ENCODE results near the gene DOK6. TPM values are rescaled to one million over a fixed set of nuclear protein-coding genes. Genes with fewer than 3 reads are reported as not detected.
A peak's percentile ranks its signal among the peaks of the same experiment; 100 is the strongest.

DOK6 gene
- total RNA-seq (not detected in 2 replicates), polyA plus RNA-seq (under 0.01 TPM in 1 of 2 replicates, not detected in the other), polyA minus RNA-seq (not detected in 2 replicates), Bru-seq, nascent RNA (percentile 8 among the genes with signal in this experiment), BruChase-seq, experiment 1, labeled RNA remaining after a 6-hour chase (percentile 10 among the genes with signal in this experiment), BruChase-seq, experiment 2, labeled RNA remaining after a 2-hour chase (percentile 14 among the genes with signal in this experiment)
- under 0.01 TPM in 1 of 2 replicates, not detected in the other for polyA plus RNA-seq (2011; cell fraction: cytosol; rRNA removed)
- polyA plus RNA-seq (2011; cell fraction: nucleus; rRNA removed): 0.01 TPM in 1 of 2 replicates, not detected in the other
- polyA plus RNA-seq (2012): not detected in 2 replicates
- polyA minus RNA-seq (2011; cell fraction: cytosol; rRNA and poly(A)+ RNA removed): not detected
- polyA minus RNA-seq (2011; cell fraction: nucleus; rRNA and poly(A)+ RNA removed): not detected in 2 replicates
- long read RNA-seq, partial matches to known transcripts: 1 of 1 reads
- long read RNA-seq, other reads (novel, unspliced or antisense): 0 of 1 reads

- ChIA-PET POLR2A (no interaction called here), CTCF (no interaction called here)
- Histone ChIP-seq H2AFZ (ENCODE audit: low read depth, low read length) (peak within 1 kb of the TSS; percentile 67), H3K9me3 (replicated peaks; ENCODE audit: control insufficient read depth, insufficient read depth, low read length) (no peaks in the 10 kb centered on the region), H3K27me3 (ENCODE audit: control insufficient read depth in 2 of 2, insufficient read depth in 2 of 2, low read length in 2 of 2) (peaks cover 27 to 52% of the 10 kb centered on the region in 2 experiments), H3K4me2 (ENCODE audit: insufficient read depth, low read length) (peak within 1 kb of the TSS; percentile 41), H3K36me3 (ENCODE audit: control insufficient read depth in 2 of 2, extremely low read depth in 1 of 2, insufficient read depth in 2 of 2, low read length in 2 of 2) (no peaks in the 10 kb centered on the region), H3K9ac (replicated peaks; ENCODE audit: extremely low read depth, insufficient read depth, low read length) (no peak within 1 kb of the TSS), H3K4me3 (replicated peaks in 1 of 3; ENCODE audit: insufficient read depth in 1 of 3, low read depth in 1 of 3, low read length in 3 of 3) (peak within 1 kb of the TSS; percentile 11 to 45 (median 17)), H3K4me1 (ENCODE audit: control insufficient read depth, extremely low read depth, insufficient read depth, low read length) (no peaks in the 10 kb centered on the region), H3K9me1 (replicated peaks; ENCODE audit: control insufficient read depth, extremely low read depth, insufficient read depth, low read length) (no peaks in the 10 kb centered on the region), H4K20me1 (replicated peaks; ENCODE audit: control insufficient read depth, extremely low read depth, insufficient read depth, low read length) (no peaks in the 10 kb centered on the region), H3K27ac (ENCODE audit: insufficient read depth, low read depth, low read length) (no peak within 1 kb of the TSS), H3K79me2 (ENCODE audit: control insufficient read depth, insufficient read depth, low read length) (no peaks in the 10 kb centered on the region)
- FAIRE-seq: peak; percentile 44
- dilution Hi-C loops (cut with MboI; ENCODE audit: extremely low pct_ligation_motif_present, low sequenced_read_pairs) (no loop called here), intact Hi-C loops (cut with micrococcal nuclease) (no loop called here)
- no TSS peak for BruUV-seq (replicated peaks)
- peak; percentile 53 for DNase-seq (ENCODE audit: low read depth, low spot score)
- TF ChIP-seq FOS (IDR thresholded peaks at IDR 0.05; ENCODE audit: borderline replicate concordance, insufficient read depth, low read length) (no peak), CTCF (IDR thresholded peaks at IDR 0.05; ENCODE audit: extremely low read depth in 1 of 2, insufficient read depth in 1 of 2, low read depth in 1 of 2, low read length in 2 of 2) (no peak), MAX (IDR thresholded peaks at IDR 0.05; ENCODE audit: insufficient read depth, insufficient read length) (no peak), POLR2A (IDR thresholded peaks at IDR 0.05; ENCODE audit: low read depth, low read length) (no peak), GATA2 (IDR thresholded peaks at IDR 0.05; ENCODE audit: insufficient read depth, insufficient read length, low read depth, low read length) (no peak), EZH2 (IDR thresholded peaks at IDR 0.05; ENCODE audit: borderline replicate concordance, low read depth, low read length, severe bottlenecking) (no peak), JUN (IDR thresholded peaks at IDR 0.05; ENCODE audit: borderline replicate concordance, insufficient read depth, insufficient read length, low read depth) (no peak), POLR2AphosphoS5 (IDR thresholded peaks at IDR 0.05; ENCODE audit: insufficient read depth, low read depth, low read length) (no peak), MYC (IDR thresholded peaks at IDR 0.05; ENCODE audit: low read depth, low read length) (no peak)
Observed at GRCh38 chr18:69400253-69400975, at the start of gene DOK6. TSS of gene DOK6 (plus strand) at chr18:69400888.

All from endothelial cell of umbilical vein (primary cell).